AML-193 (cell line): ENCODE results near the gene LRRC9.
A peak's percentile ranks its signal among the peaks of the same experiment; 100 is the strongest.
"Not testable (repeated sequence)": the region's sequence is repeated elsewhere in the genome, so short reads cannot be mapped to it uniquely, and the experiment has no call there.

Experiments
- DNase-seq, 2 experiments: peaks; one replicate each; lab custom pipeline; 2025; lab: John Stamatoyannopoulos, UW

Gene LRRC9

DNA sequence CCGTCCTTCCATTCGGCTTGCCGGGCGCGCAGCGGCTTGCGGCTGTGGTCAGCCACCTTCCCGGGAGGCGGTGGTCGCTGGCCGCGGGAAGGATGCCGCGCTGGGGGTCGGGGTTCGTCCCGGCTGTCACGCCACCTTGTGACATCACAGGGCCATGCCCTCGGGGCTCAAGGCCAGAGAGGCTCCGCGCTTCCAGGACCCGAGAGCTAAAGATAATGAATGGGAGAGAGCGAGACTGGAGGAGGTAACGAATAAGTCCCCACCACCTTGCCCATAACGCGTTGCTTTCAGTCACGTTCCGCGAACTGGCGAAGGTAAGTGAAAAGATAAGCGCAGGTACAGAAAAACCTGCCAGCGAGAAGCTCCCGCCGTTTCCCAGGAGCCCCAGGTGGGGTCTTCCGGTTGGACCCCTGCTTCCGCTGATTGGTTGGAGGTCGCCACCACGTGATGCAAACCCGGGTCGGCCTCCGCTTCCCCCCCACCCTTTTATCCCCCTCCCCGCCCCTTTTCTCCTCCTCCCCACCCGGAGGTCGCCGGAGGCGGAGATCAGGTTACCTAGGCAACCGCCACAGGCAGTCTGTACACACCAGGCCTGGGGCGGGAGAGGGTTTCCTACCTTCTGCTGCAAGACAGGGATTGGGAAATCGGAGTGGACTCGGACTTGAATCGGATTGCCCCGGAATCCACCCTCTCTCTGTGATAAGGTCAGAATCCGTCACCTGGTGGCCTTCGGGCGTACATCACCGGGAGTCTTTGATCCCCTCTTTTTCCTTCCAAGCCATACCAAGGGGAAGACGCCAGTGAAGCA lies at the start of gene LRRC9:
Gene LRRC9, plus strand, starts transcription at position 575 of the 808 bp plus-strand sequence.
- no peak for DNase-seq

DNA sequence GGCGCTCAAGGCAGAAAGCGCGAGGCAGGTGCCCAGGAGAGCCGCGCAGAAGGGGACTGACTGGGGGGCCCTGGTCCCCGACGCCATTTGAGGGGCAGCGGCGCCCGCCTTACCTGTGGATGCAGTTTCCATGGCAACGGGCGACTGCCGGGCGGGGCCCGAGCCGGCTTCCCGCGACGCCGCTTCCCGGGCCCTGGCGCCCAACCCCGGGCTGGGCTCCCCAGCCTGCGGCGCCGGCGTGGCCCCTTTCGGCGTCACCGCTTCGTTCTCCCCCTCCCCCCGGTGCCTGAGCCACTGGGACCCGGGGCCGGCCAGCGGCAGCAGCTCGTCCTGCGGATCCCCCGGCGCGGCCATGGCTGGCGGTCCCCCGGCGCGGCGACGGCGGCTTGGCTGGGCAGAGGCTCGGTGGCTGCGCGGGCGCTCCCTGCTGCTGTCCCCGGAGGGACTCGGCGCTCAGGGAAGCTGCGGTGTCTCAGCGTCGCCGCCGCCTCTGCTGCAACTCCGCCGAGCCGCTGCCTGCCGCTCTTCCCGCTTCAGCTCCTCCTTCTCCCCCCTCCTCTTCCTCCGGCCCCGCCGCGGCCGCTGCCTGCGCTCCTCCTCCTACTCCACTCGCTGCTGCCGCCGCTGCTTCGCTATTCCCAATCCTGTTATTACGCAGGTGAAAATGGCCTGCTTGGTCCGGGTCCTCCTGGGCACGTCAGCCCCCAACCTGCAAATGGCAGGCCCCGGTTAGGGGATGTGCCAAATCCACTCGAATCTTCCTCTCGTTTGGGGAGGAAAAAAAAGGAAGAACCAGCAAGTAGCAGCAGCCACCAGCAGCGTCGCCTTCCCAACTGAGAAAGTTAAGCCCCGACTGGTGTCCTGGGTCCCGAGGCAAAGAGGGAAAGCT lies 49.4 kb upstream of the LRRC9 start, which contains the start of gene RTN1:
Gene RTN1, minus strand, starts transcription at position 500 of the 889 bp plus-strand sequence. Its CDS starts 146 bp downstream, at position 354.
- peak; percentile 68 to 74 for DNase-seq

DNA sequence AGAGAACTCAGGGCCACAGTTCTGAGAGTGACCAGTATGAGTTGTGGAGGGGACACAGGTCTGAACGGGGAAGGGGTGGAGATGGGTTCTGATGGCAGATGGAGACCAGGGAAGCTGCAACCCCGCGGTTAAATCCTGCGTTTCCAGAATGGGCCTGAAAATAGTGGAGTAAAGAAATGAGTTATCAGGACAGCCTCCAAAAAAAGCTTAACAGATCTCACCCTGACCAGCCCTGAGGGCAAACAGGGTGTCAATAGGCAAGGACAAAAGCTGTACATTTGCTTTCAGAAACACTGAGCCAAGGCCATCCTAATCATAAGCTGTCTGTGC lies 48.8 kb upstream of the LRRC9 start:
- DNase-seq, result no peak

DNA sequence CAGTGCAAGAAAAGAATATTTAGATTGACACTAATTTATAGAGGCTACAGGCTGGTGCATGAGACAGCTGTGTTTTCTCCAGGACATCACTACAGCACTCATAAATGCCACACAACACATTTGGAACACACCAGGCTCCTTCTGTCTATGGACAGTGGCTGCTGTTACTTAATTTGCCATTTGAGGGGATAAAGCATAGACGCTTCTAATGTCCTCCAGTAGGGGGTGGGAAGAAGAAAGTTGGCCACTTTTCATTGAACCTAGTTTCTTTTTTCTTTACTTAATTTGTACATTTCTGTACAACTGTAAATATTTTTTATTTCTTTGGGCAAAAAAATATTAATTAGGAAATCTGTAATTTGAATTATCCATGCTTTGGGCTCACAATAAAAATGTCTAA lies 37.0 kb upstream of the LRRC9 start:
- DNase-seq, result peak; percentile 13 to 22

DNA sequence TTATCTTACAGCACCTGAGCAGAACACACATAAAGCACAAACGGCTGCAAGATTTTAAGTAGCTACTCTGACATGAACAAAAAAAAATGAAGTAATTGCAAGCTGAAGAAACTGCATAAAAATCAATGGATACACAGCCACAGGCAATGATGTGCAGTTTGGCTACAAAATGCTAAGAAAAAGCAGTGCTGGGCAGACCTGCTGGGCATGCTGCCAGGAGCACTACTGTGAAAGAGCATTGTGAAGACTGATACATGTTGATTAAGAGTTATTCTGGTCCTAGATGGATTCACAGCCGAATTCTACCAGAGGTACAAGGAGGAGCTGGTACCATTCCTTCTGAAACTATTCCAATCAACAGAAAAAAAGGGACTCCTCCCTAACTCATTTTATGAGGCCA lies 29.3 kb upstream of the LRRC9 start:
- DNase-seq, result no peak

DNA sequence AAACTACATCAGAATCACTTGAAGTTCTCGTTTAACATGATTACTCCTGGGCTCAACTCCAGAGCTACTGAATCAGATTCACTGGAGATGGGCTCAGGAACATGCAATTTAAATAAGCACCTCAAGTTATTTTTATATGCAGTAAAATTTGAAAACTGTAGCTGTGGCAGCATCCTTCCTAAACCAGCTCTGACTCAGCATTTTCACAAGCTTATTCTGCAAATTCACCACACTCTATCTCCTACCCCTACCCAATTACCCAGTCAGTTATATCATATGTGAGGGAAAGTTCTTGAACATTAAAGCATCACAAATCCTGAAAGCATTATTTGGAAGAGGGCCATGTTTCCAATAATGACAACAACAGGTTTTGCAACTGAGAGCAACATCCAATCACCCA lies 24.2 kb upstream of the LRRC9 start:
- DNase-seq, result no peak

DNA sequence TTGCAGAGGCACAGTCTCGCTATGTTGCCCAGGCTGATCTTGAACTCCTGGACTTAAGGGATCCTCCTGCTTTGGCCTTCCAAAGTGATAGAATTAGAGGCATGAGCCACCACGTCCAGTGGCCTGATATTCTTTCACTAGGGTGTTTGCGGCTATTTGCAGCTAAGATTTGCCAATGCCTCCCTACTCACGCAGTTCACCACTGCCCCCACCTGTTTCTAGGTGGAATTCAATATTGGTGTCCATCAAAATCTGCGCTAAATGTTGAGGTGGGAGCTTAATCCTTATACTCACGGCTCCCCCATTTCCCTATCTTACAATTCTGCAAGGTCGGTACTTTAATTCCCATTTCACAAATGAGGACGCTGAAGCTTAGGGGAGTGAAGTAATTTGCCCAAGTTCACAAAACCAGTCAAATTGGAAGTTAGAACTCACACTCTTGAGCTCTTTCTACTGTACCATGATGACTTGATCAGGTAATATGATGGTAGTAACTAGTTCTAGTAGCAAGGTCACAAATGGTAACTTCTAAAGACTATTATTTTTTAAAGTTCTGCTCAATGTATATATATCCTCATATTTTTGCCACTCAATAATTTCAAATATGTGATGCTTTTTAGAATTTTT lies 22.1 kb upstream of the LRRC9 start:
- DNase-seq, result peak; percentile 8 to 36

DNA sequence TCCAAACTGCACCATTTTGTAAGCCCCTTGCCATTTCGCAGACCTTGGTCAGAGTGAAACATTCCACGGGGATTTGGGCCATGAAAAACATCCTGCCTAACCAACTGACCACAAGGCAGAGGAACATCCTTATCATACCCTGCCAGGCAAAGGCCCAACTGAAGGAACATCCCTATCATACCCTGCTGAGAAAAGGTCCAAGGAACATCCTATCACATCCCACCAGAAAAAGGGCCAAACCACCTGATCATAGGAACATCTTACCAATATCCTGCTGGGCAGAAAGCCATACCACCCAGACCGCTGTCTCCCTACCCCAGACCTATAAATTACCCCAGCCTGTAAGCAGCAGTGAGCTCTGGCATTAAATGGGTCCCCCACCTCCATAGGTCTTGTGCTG lies 19.4 kb upstream of the LRRC9 start:
- DNase-seq, result no peak

DNA sequence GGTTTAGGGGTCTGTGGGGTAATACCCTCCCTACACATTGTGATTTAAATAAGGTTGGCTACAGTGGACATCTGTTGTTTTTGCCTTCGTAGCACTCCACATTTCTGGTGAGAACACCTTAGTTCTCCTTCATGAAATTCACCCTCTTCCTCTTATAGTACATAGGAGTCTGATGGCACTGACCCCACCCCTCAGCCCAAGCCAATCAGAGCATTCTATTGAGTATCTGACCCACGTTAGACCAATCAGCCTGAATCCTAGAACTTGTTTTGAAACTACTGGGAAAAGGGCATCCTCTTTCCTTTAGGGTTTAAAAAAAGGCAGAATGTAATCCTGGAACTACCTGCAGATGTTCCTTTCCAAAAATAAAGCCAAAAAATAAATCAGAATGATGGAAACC lies 15.8 kb upstream of the LRRC9 start:
- DNase-seq, result no peak

DNA sequence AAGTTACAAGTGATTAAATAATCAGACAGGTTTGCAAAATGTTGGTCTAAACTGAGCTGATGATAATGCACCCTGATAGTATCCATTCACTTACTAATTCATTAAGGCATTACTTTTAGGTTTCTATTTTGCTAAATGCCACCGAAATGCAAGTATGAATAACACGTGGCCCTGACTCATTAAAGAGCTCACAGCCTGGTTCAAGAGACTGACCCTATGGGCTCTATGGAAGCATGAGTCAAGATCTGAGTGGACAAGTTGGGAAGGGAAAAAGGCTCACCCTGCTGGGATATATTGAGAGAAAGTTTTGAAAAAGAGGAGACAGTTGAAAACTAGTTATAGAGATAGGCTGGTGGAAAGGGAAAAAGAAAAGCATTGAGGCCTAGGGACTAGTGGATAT lies 14.8 kb upstream of the LRRC9 start:
- DNase-seq, result no peak

DNA sequence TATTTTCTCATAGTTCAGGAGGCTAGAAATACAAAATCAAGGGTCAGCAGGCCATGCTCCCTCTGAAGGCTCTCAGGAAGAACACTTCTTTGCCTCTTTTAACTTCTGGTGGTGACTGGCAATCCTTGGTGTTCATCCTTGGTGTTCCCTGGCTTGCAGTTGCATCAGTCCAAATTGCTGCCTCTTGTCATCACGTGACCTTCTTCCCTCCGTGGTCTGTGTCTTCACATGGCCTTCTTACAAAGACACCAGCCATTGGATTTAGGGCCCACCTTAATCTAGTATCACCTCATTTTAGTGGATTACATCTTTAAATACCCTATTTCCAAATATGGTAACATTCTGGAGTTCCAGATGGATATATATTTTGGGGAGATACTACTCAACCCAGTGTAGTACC lies 7.5 kb upstream of the LRRC9 start:
- no peak for DNase-seq

DNA sequence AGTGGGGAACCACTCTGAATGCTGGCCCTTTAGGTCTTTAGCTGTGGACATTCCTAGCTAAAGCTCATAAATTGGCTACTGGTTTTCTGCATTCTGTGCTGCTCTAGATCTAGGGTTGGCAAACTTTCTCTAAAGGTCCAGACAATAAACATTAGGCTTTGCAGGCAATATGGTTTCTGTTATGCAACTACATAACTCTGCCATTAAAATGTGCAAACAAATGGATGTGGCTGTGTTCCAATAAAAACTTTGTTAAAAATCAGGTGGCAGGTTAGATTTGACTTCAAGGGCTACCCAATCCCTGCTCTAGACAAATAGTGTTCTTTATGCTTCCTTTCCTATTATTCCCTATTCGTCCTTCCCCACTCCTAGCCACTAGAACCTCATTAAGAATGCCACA lies 6.8 kb upstream of the LRRC9 start:
- DNase-seq, result no peak

DNA sequence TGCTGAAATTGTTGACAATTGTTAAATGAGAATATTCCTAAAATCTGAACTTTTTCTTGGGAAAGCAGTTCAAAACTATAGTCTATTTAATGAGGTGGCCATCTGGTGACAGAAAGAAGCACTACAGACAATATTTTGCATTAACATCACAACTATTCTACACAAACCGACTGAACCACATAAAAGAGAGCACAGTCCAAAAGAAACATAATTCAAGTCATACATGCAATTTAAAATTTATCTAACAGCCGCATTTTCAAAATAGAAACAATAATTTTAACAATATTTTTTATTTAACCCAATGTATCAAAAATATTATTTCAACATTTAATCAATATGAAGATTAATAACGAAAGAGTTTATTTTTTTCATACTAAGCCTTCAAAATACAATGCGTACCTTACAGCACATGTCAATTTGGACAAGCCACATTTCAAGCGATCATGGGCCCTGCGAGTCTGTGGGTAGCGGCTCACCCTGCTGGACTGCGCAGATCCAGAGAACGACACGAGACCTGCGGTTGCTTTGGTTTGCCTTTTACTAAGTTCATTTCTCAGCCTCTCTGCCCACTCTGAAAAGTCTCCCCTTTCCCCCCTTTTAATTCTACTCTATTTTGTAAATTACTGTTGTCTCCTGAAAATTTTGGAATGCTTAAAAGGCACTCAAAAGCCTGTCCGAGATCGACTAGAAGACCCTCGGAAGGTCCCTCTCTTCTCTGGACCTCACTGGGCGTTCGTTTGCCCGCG lies 947 bp upstream of the LRRC9 start:
- peak; percentile 8 to 26 for DNase-seq

DNA sequence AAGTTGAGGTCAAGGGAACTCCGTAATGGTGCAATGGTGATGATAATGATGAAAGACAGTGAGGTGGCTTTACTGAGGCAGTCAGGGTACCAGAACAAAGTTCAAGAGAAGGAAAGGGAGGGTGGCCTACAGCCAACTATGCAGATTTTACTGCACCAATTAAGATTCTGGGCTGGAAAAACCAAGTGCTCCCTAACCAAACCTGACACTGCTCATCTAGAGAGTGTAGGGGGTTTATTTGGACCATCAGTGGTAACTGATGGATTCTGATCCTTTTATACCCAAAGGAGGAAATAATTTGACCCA lies 387 bp downstream of the LRRC9 start:
- DNase-seq, result no peak

DNA sequence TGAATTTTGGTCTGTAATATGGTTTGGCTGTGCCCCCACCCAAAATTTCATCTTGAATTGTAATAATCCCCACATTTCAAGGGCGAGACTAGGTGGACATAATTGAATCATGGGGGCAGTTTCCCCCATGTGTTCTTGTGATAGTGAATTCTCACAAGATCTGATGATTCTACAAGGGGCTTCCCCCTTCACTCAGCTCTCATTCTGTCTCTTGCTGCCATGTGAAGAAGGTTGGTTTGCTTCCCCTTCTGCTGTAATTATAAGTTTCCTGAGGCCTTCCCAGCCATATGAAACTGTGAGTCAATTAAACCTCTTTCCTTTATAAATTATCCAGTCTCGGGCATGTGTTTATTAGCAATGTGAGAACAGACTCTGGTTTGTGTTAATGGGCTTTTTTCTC lies 5.9 kb downstream of the LRRC9 start:
- DNase-seq, result no peak

DNA sequence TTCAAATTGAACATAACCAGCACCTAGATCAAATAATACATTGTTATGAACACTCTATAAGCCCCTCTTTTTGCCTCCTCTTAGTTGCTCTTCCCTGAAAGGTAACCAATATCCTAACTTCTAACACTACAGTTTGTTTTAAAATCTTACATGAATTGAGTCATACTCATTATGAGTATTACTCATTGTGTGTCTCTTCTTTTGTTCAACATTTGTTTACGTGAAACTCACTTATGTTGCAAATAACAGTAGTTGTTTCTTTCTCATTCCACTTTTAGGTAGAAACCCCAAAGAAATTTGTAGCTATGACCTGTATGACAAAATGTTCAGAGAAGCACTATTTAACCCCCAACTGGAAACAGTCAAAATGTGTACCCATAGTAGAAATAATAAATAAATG lies 6.6 kb downstream of the LRRC9 start:
- DNase-seq, result no peak

DNA sequence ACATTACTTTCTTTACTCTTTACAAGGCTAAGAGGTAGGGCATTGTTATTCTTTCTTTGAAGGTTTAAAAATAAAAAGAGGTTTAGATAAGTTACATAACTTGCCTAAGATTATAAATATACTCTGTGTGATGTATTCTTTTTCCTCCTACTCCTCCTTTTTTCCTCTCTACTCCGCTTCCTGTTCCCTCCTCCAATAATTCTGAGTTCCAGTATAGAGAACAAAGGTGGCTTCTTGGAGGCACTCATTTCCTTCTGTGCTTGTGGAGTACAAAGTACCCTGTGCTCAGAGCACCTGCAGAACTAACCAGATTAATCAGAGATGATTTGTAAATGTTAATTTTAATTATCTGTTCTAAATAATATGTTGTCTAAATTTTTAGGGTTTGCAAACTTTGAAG lies 11.3 kb downstream of the LRRC9 start:
- DNase-seq, result no peak

DNA sequence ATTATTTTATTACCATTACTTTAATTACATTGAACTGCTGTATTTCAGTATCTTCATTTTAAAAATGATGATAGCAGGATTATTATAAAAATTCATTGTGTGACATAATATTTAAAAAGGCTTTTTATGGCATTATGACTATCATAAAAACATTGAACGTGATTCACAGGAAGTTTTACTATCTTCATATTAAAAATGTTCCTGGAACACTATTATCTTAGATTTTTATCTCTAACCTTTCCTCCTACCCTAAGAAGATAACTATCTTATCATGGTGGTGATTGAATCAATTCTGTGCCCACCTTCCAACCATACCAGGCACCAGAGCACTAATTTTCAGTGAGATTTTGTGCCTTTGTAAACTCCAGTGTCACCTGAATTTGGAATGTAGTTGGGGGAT lies 16.2 kb downstream of the LRRC9 start:
- DNase-seq, result no peak

DNA sequence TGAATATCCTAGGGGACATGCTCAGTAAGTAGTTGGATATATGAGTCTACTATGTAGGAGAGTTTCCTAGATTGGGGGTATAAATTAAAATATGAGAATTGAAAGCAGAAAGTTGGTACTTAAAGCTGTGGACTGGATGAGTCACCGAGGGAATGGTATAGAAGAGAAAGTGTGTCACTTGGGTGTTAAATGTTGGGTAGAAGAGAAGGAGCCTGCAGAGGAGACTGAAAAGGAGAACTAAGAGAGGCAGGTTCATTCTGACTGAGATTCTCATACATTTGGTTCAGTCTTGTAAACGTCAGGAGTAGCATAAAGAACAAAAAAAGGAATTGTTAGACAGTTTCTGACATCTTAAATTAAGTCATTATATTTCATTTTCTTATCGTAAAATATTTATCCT lies 19.9 kb downstream of the LRRC9 start:
- no peak for DNase-seq

DNA sequence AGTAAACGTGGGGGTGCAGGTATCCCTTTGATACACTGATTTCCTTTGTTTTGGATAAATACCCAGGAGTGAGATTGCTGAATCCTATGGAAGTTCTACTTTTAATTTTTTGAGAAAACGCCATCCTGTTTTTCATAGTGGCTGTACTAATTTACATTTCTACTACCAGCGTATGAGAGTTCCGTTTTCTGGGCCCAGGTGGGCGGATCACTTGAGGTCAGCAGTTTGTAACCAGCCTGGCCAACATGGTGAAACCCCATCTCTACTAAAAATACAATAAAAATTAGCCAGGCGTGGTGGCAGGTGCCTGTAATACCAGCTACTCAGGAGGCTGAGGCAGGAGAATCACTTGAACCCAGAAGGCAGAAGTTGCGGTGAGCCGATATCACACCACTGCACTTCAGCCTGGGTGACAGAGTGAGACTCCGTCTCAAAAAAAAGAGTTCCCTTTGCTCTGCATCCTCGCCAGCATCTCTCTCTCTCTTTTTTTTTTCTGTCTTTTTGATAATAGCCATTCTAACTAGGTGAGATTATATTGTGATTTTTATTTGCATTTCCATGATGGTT lies 22.4 kb downstream of the LRRC9 start:
- not testable (repeated sequence) for DNase-seq

DNA sequence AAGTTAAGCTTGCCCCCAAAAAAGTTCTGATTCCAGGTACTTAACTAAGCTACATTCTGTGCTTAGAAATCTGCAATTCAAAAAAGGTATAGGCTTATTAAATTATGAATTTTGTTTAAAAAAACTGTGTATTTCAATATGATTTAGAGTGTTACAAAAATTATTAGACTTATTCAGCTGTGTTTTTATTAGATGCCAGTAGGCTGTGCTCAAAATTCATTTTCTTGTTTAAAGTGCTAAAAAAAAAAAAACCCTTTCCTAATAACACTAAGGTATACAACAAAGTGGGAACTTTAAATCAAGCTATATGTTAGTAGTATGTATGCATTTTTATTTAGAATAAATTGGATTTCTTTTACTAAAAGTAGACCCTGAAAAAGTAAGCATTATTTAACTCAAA lies 25.0 kb downstream of the LRRC9 start:
- DNase-seq, result no peak

DNA sequence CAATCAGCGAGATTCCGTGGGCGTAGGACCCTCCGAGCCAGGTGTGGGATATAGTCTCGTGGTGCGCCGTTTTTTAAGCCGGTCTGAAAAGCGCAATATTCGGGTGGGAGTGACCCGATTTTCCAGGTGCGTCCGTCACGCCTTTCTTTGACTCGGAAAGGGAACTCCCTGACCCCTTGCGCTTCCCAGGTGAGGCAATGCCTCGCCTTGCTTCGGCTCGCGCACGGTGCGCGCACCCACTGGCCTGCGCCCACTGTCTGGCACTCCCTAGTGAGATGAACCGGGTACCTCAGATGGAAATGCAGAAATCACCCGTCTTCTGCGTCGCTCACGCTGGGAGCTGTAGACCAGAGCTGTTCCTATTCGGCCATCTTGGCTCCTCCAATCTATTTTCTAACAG lies 32.2 kb downstream of the LRRC9 start:
- DNase-seq, result not testable (repeated sequence)
